AG04449 (cell line): ENCODE data around the gene BLTP1.

Source experiments
- CTCF ChIA-PET: fragments of 350-600 bp; formaldehyde crosslinking; extraction: SDS; loops from one replicate; lab custom pipeline; 2021; ENCODE audit warnings: antibody characterized with exemption; lab: Yijun Ruan, JAX
- POLR2A ChIA-PET: fragments of 400-600, 350-600 bp; formaldehyde crosslinking; extraction: SDS; loops from one replicate; lab custom pipeline; 2020; ENCODE audit warnings: antibody characterized with exemption, inconsistent platforms; lab: Yijun Ruan, JAX
- DNase-seq: peaks from one replicate; pipeline ENCODE4 v3.0.0-alpha.2; 2010; ENCODE audit warnings: low read depth, low spot score
- H3K4me3 ChIP-seq: 2 replicates; pipeline ENCODE4 v1.5.1; 2011; ENCODE audit warnings: low read depth, mild to moderate bottlenecking, control low read depth, low read length
- TF ChIP-seq, protein P1 (sequence below): IDR thresholded peaks from one replicate; pipeline ENCODE4 v1.5.1; 2011; ENCODE audit warnings: mild to moderate bottlenecking, moderate library complexity, low read length, control low read depth, inconsistent platforms; ENCODE audit not compliant: insufficient read depth; ENCODE audit errors: missing control alignments

BLTP1 gene

DNA sequence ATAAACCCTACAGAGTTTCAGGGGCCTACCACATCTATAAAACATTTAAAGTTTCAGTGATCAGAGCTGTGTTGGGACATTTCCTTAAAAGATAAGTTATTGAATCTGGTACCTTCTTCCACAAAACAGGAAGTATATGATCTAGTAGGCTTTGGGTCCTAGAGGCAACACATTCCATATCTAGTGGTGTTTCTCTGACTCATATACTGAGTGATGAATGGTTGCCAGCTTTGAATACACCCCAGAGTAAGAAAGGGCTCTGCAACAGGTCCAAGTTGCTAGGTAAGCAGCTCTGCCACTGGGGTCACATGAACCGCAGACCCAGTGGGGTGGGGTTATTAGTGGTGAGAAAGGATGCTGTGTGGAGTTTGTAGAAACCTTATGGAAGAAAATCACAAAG is 32.4 kb upstream of the BLTP1 start:
- CTCF ChIA-PET, result interaction anchor here (0.8 kb wide), 1 partner anchor 25 kb away, joined by 3 read pairs; no protein-coding TSS in a partner anchor

DNA sequence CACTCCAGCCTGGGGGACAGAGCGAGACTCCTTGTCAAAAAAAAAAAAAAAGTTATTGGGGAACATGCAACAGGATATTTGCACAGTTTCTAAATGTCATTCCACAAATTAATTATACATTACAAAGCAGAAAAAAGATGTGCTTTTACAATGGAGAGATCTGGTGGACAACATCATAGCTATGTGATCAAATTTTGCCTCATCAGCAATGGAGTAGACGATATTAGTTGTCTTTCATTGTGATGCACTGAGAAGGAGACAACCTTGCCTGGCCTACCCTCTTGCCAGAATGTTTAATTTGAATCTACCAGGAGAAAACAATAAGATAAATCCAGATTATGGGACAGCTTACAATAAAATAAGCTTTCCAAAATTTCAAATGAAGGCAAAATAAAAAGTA is 30.5 kb upstream of the BLTP1 start:
- CTCF ChIA-PET, result no interaction called here
- H3K4me3 ChIP-seq, result no peak overlapping the region
- TF ChIP-seq, protein P1, sequence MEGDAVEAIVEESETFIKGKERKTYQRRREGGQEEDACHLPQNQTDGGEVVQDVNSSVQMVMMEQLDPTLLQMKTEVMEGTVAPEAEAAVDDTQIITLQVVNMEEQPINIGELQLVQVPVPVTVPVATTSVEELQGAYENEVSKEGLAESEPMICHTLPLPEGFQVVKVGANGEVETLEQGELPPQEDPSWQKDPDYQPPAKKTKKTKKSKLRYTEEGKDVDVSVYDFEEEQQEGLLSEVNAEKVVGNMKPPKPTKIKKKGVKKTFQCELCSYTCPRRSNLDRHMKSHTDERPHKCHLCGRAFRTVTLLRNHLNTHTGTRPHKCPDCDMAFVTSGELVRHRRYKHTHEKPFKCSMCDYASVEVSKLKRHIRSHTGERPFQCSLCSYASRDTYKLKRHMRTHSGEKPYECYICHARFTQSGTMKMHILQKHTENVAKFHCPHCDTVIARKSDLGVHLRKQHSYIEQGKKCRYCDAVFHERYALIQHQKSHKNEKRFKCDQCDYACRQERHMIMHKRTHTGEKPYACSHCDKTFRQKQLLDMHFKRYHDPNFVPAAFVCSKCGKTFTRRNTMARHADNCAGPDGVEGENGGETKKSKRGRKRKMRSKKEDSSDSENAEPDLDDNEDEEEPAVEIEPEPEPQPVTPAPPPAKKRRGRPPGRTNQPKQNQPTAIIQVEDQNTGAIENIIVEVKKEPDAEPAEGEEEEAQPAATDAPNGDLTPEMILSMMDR, result no peak
- DNase-seq, result no peak
- POLR2A ChIA-PET, result no interaction called here

More for the DNA sequence above, 32.4 kb upstream of the BLTP1 start:
- no peak for DNase-seq
- TF ChIP-seq, protein P1, result no peak
- POLR2A ChIA-PET, result no interaction called here
- H3K4me3 ChIP-seq, result no peak overlapping the region

DNA sequence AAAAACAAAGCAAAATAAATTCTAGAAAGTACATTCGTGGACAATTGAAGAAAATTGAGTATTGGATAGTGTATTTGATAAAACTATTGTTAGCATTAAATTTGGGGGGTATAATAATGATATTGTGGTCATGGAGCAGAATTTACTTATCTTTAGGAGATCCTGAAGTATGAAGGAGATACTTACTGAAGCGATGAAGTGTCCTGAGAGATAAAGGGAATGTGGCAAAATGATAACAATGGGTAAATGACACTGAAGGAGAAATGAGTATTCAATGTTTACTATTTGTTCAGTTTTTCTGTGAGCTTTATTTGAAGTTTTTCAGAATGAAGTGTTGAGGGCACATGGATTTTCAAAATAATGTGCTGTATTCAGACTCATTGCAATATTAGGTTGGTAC is 30.0 kb upstream of the BLTP1 start:
- POLR2A ChIA-PET, result no interaction called here

DNA sequence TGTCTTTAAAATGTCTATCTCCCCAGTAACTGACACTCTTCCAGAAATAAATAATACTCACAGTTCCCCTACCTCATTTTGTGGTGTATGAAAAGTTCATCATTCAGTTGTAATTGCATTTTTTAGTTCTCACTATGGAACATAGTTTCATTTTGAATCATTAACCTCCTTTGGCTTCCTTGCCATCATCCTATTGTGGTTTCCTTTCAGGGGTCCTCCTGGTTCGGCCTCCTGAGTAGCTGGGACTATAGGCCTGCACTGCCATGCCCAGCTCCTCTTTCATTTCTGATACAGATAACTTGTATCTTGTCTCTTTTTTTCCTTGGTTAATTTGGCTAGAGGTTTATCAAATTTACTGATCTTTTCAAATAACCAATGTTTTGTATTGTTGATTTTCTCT is 23.1 kb upstream of the BLTP1 start:
- CTCF ChIA-PET, result no interaction called here
- no peak overlapping the region for H3K4me3 ChIP-seq
- TF ChIP-seq, protein P1, result no peak
- POLR2A ChIA-PET, result no interaction called here
- DNase-seq, result no peak

More for the DNA sequence above, 30.0 kb upstream of the BLTP1 start:
- CTCF ChIA-PET, result no interaction called here
- no peak overlapping the region for H3K4me3 ChIP-seq
- DNase-seq, result no peak
- TF ChIP-seq, protein P1, result no peak

DNA sequence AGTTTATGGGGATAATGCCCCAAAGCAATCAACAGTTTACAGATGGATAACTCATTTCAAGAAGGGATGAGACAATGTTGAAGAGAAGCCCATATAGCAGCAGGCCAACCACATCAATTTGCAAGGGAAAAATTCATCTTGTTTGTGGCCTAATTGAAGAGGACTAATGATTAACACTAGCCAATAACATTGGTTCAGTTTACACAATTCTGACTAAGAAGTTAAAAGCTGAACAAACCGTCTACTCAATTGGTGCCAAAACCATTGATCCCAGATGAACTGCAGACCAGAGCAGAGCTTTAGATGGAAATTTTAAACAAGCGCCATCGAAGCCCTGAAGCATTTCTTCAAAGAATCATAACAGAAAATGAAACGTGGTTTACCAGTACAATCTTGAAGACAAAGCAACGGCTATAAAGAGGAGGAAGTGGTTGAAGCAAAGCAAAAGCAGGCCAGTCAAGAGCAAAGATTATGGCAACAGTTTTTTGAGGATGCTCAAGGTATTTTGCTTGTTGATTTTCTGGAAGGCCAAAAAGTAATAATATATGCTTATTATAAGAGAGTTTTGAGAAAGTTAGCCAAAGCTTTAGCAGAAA is 20.5 kb upstream of the BLTP1 start:
- CTCF ChIA-PET, result no interaction called here
- TF ChIP-seq, protein P1, result no peak
- no peak overlapping the region for H3K4me3 ChIP-seq
- DNase-seq, result no peak
- POLR2A ChIA-PET, result no interaction called here

DNA sequence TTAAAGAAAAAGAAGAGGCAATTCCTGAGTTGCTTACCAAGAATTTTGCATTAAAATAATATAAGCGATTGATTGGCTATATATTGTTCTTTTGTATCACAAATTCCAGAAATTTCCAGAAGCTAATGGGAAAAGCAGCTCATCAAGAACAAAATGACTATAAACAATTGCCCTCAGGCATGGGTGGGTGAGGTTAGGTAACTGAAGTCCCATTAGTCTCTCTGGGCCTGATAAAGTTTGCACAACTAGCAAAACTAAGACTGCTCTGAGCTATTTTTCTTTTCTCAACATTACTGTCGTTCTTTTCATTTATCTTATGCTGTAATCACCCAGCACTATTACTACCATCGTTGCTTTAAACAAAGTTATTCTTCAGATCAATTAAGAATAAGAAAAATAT is 19.2 kb upstream of the BLTP1 start:
- H3K4me3 ChIP-seq, result no peak overlapping the region
- CTCF ChIA-PET, result no interaction called here
- no peak for DNase-seq
- TF ChIP-seq, protein P1, result no peak
- POLR2A ChIA-PET, result no interaction called here
